Activated CD4-positive, alpha-beta T cell treated with anti-CD3 and anti-CD28 coated beads, Interleukin-2, amount 50 U/mL, for 1 hour (primary cell): Measurements from ENCODE around the gene ATP6V1B1.

ENCODE experiments used
- DNase-seq: peaks from one replicate; pipeline ENCODE4 v3.0.0-alpha.2; 2020

Gene ATP6V1B1

DNA sequence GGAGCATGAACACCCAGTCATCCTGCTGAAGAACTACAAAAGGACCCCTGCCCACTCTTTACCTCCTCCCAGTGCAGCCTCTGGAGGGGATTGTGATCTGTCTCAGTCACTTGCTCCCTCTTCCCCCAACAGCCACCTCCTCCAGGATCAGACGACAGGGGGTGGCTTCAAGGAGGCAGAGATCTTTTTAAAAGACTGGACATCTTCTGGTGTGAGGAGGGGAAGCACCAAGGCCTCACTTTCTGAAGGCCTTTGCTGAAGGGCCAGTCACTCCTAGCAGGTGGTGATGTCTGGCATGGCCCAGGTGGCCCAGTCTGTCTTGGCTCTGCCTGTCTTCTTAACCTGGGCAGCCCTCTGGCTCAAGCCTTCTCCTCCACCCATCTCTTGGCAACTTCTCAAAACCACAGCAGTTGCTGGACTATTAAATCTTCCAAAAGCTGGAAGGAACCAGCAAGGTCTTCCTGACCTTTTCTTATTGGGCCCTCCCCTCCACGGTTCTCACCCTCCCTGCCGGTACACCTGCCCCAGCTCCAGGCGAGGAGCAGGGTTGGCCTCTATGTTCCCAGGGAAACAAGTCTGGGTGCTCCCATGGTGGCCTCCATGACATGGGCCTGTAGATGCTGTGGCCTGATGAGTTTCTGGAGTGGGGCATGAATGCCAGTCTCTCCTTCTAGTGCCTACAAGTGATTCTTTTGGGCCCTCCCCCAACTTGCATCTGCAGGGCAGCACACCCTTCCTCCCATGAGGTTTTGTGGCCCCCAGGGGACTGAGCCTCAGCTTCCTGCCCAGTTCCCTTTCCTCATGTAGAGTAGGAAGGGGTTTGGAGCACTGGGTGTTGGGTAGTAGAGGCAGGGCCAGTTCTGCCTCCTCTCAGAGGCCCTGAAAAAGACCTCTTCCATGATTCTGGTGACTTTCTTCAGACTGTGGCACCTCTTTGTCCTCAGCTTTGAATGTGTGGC, 5.0 kb upstream of the ATP6V1B1 start:
- no peak for DNase-seq

GRCh38 chr2:70931376-70932000, 4.2 kb upstream of the ATP6V1B1 start:
- no peak for DNase-seq

- DNase-seq, result no peak
Observed at GRCh38 chr2:70932631-70933230, 3.0 kb upstream of the ATP6V1B1 start.

GRCh38 chr2:70934981-70935380, 719 bp upstream of the ATP6V1B1 start:
- no peak for DNase-seq

GRCh38 chr2:70936165-70936978, 672 bp downstream of the ATP6V1B1 start:
- no peak for DNase-seq

- DNase-seq, result no peak
Observed at GRCh38 chr2:70936979-70937811, 1.5 kb downstream of the ATP6V1B1 start.

- DNase-seq, result no peak
Observed at GRCh38 chr2:70937866-70938585, 2.3 kb downstream of the ATP6V1B1 start.

- DNase-seq, result no peak
Observed at GRCh38 chr2:70938586-70938950, 2.9 kb downstream of the ATP6V1B1 start.

GRCh38 chr2:70939001-70939838, 3.5 kb downstream of the ATP6V1B1 start:
- no peak for DNase-seq

DNA sequence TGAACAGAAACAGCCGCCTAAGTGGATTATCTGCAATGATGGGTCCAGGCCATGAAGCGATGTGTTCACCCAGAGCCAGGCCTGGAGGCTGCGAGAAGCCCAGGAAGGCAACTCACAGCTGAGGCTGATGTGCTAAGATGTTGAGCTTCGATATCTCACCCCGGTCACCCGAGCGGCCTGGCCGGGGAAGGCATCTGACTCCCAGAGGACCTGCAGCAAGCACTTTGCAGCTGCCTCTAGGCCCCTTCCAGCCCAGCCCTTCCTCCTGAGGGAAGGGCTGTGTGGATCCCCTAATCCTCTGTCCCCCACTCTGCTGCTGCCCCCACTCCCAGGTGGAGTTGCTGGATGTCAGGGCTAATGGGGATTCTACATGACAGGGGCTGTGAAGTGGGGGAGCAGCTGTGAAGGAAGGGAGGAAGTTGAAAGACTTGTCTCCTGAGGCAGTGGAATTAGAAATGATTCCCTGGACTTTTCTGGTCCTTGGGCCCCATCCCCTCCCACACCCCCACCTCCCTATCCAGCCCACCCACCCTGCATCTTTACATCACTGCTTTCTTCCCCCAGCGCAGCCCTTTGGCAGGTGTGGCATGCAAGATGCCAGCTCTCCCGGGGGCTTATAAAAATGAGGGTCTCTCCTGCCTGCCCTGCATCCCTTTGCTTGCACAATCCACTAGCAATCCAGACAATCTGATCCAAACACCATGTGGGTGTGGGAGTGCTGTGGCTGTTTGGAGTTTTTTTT, 4.3 kb downstream of the ATP6V1B1 start:
- no peak for DNase-seq

GRCh38 chr2:70941186-70941585, 5.5 kb downstream of the ATP6V1B1 start:
- DNase-seq, result no peak

GRCh38 chr2:70941701-70942100, 6.0 kb downstream of the ATP6V1B1 start:
- no peak for DNase-seq

DNA sequence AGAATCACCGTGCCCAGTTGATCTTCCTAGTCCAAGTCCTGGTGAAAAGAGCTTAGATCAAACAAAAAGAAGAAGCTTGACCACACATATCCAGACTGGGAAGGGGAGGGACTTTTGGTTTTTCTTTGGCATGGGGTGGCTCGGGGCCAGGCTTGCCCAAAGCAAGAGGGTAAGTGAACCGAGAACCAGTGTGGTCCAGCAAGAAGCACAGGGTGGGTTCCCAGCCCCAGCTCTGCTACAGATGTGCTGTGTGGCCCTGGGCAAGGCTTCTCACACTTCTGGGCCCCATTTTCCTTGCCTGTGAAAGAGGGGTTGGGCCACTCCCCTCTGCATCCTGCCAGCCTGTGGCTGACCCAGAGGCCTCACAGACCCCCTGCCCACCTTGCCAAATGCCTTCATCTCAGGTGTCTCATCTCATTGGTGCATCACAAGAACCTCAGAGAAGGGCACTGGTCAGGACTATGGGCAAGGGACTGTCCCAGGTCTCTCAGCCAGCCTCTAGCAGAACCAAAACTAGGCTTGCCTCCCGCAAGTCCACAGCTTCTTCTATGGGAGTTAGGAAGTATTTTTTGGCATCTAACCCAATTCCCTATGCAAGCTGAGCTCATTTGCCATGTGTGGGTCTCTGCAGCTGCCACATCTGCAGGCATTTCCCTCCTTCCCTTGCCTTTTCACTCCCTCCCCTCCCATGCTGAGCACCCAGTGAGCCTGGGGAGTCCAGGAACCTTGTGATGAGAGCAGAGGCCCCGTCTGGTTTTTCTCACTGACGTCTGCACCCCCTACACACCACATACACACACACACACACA, 6.9 kb downstream of the ATP6V1B1 start:
- DNase-seq, result no peak

DNA sequence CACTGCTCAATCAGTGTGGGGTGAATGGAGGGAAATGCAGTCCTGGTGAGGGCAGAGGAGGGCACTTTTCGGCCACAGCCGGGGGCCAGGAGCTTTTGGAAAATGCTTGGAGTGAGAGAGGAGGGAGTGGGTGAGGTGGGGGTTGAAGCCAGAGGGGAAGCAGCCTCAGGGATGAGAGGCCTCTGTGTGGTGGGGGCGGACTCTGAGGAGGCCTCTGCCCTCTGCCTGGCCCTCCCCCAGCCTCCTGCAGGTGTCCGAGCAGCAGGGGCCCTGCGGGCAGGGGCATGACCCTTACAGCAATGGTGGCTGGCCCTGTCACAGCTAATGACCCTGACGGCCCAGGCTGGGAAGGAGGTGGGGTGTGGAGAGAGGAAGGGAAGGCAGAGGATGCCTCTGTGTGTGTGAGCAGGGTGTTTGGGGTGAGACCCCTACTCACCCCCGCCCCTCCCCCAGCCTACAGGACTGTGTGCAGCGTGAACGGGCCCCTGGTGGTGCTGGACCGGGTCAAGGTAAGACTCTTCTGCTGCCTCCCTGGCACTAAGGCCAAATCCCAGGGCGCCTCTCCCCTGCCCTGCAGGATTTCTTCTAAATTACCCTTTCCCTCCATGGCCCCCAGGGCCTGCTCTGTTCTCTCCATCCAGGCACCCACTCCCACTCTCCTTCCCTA, 7.6 kb downstream of the ATP6V1B1 start:
- no peak for DNase-seq

GRCh38 chr2:70944111-70944690, 8.5 kb downstream of the ATP6V1B1 start:
- no peak for DNase-seq

GRCh38 chr2:70946832-70947442, 11.2 kb downstream of the ATP6V1B1 start:
- DNase-seq, result peak; percentile 47

DNA sequence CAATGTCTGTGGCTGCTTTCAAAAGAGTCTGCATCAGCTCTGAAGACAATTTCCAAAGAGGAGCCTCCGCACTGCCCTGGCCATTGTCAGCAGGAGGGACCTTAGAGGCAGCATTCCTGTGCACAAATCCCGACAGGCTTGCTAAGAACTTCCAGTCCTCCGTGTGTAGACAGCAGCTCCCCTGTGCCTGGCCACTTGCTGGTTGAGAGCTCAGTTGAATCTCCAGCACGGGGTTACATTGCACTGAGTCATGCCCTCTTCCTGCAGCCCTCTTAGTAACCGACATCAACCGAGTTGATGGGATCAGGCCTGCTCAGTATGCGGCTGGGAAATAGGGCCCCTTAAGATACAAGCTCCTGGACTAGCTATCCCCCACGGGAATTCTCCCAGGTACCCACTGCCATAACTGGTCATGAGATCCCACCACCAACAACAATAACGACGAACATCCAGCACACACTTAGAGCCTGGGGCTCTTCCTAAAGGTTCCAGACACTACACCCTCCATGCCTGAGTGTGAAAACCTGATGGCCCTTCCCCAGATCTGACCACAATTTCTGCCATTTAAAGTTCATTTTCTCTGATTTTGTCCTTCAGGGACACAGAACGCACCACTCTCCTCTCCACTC, 12.0 kb downstream of the ATP6V1B1 start:
- DNase-seq, result no peak
